NCI-H82 treated with DMSO at 0.1 percent for 48 hours (cell line): ENCODE data around the gene CAMK1D.
A peak's percentile ranks its signal among the peaks of the same experiment; 100 is the strongest.
"Not testable (repeated sequence)": the region's sequence is repeated elsewhere in the genome, so short reads cannot be mapped to it uniquely, and the experiment has no call there.

Experiments
- DNase-seq: peaks from one replicate; lab custom pipeline; 2025; ENCODE audit not compliant: unreplicated experiment; lab: John Stamatoyannopoulos, UW

CAMK1D gene

GRCh38 chr10:12491491-12491890 lies 142.1 kb downstream of the CAMK1D start:
- no peak for DNase-seq

- no peak for DNase-seq
Measured at GRCh38 chr10:12492016-12492415, 142.7 kb downstream of the CAMK1D start.

GRCh38 chr10:12497046-12497445 lies 147.7 kb downstream of the CAMK1D start:
- not testable (repeated sequence) for DNase-seq

- no peak for DNase-seq
Measured at GRCh38 chr10:12499076-12499986, 150.0 kb downstream of the CAMK1D start.

DNA sequence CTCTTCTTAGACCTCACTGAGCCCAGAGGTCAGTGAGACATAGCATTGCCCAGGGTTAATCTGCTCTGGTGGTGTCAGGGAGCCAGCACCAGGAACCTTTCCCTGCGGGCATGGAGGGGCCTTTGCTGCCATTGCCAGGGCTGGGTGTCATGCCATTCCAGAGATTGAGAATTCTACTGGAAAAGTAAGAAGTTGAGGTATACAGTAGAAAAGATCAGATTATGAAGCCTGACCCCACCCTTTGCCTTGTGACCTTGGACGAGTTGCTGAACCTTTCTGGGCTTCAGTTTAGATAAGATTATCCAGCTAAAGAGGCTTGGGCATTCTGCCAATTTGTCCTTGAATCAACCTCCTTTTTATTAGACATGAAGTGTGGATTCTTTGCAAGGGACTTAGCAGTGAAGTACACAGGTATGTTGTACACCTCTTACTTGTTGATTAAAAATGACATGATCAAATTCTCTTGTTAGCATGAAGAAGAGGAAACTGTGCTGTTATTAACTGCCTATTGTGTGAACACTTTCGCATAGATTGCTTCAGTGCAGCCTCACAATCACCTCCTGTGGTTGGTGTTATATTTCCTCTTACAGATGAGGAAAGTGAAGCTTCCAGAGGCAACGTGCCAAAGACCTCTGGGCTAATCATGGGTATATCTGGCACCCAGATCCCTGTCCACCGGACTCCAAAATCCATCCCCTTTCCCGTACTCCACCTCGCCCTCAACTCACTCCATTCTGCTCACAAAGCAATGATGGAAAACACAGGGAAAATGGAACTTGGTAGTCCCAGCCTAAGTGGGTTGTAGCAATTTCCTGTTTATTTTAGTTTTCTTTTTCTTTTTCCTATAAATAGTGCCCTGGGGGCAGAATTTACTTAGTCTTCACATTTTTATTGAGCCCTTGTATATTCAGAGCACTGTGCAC lies 151.3 kb downstream of the CAMK1D start:
- peak; percentile 61 for DNase-seq

- DNase-seq, result no peak
Measured at GRCh38 chr10:12501324-12501723, 152.0 kb downstream of the CAMK1D start.

DNA sequence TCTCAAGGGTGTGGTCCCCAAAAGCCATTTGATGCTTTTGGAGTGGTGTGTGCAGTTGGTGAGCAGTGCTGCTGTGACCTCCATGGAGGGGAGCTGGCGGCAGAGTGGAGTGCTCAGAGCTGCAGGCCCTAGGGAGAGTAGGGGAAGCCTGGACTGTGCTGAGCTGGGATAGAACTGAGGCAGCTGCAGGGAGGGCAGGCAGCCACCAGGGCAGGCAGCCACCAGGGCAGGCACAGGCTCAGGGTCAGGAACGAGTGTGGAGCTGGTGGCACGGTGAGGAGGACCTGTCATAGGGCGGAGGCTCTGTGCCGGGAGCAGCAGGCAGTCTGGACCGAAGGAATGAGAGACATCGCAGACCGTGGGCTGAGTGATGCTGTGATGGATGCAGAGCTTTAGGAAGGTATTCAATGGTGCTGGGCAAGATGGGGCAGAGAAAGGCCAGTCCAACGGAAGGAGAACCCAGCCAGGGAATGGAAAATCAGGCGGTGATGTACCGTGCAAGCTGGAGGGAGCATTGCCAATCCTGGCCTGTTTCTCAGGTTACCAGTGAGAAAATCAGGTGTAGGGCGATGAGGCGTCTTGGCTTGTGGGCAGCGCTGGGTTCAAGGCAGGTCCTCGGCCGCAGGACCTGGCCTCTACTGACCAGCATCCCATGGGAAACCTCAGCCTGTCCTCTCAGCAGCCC lies 152.6 kb downstream of the CAMK1D start:
- no peak for DNase-seq

GRCh38 chr10:12502526-12503274 lies 153.4 kb downstream of the CAMK1D start:
- DNase-seq, result no peak

GRCh38 chr10:12503311-12503710 lies 154.0 kb downstream of the CAMK1D start:
- DNase-seq, result no peak

- DNase-seq, result no peak
Measured at GRCh38 chr10:12504176-12504575, 154.8 kb downstream of the CAMK1D start.

- DNase-seq, result no peak
Measured at GRCh38 chr10:12504628-12505027, 155.3 kb downstream of the CAMK1D start.

DNA sequence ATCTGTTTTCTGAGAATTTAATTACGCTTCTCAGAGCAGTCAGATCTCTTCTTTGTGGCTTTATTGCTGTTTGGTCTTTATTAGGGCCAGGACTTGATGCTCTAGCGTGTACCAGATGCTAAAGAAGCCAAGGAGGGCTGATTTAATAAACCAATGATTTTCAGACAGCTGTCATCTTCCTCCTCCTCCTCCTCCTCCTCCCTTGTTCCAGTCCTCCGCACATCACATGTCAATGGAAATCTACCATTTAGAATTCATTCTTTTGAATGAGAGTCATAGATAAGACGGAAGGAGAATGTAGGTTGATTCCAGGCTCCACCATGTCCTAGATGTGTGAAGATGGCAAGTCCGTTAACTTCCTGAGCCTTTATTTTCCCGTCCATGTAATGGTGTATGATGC lies 156.3 kb downstream of the CAMK1D start:
- DNase-seq, result no peak

DNA sequence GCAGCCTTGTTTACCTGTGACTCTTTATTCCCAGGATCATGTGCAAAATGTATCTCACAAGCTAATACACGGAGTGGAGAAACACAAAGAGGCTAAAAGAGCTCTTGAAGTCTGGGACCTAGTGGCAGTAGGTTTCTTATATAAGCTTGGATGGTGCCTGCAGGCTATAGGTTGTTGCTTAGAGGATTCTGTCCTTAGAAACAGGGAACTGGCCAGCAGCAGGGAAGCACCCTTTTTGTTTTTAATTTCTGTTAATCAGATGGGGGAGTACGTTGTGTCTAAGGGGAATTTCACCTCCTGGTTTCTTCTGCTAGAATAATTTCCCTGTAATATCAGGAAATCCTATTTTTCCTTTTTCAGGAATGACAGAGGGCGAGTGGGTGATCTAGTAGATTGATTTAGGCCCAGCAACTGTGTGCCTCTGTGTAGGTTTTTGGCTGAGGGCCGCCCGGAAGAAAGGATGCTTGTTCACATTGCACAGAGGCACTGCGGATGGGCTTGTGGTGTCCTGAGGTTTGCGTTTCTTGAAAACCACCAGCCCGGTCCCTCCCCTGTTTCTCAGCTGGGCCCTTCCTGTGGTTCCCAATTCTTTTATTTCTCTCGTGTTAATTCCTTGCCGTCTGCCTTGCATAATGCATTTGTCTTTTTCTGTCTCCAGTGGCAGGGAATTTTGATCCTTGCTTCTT lies 158.0 kb downstream of the CAMK1D start:
- no peak for DNase-seq

GRCh38 chr10:12508165-12508564 lies 158.8 kb downstream of the CAMK1D start:
- no peak for DNase-seq

DNA sequence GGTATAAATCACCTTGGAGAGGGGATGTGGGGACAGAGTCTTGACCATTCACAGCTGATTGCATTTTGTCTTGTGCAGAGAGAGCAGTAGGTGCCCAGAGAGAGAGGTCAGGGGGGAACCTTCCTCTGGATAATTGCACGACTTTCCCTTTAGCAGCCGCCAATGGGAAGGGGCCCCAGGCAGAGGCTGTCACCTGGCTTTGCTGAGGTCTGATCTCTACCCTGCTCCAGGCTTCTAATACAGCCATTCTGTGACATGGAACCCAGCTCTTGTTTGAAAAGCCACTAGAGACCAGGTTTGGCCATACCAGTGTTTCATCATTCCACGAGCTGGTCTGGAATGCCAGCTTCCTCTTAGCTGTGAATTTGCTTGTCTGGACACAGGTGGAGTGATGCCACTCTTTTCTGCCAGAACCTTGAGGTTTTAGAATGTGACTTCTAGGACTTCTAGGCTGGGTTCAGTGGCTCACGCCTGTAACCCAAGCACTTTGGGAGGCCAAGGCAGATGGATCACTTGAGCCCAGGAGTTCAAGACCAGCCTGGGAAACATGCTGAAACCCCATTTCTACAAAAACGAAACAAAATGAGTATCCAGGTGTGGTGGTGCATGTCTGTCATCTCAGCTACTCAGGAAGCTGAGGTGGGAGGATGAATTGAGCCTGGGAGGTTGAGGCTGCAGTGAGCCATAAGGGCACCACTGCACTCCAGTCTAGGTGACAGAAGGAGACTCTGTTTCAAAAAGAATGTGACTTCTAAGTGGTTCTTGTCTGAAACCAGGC lies 159.9 kb downstream of the CAMK1D start:
- no peak for DNase-seq

DNA sequence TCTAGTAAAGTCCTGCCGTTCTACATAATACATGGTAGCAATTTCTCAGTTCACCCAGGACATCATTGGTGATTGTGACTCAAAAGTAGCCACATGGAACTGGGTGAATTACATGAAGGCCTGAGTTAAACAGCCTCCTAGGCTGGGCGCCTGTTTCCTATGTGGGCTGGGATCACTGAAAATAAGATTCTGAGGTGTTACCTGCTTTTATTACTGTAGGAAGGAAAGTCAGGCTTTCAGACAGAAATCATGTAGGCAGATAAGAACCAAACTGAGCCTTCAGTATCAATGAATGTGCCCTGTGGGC lies 160.4 kb downstream of the CAMK1D start:
- no peak for DNase-seq

GRCh38 chr10:12510501-12510941 lies 161.2 kb downstream of the CAMK1D start:
- no peak for DNase-seq

- DNase-seq, result no peak
Measured at GRCh38 chr10:12510984-12511383, 161.6 kb downstream of the CAMK1D start.

DNA sequence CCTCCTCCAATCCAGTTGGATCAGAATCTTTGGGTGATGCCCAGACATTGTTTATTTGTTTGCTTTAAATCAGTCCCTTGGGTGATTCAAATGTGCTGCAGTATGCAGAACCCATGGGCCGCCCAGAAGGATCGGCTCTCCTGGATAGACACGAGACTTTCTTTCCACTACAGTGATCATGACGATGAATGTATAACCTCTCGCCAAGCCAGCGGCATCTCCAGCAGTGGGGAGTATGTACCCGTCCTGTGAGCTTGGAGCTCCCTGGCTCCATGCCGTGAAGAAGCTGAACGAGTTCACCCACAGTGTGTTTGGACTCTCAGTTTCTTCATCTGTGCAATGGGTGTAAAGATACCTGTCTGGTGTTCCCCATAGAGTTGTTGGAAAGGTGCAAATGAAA lies 162.3 kb downstream of the CAMK1D start:
- DNase-seq, result no peak
